COLO668 (cell line): ENCODE measurements around the gene KRTAP6-2.

Source experiments
- DNase-seq: peaks from one replicate; lab custom pipeline; 2025; ENCODE audit not compliant: unreplicated experiment; lab: John Stamatoyannopoulos, UW

The KRTAP6-2 gene

GRCh38 chr21:30598802-30599201, at the start of gene KRTAP6-2:
Gene KRTAP6-2 (minus strand): TSS chr21:30598902. CDS start chr21:30598874, 28 bp downstream.
- DNase-seq = no peak

GRCh38 chr21:30646904-30647414, 48.3 kb upstream of the KRTAP6-2 start:
- no peak for DNase-seq

GRCh38 chr21:30642564-30642963, 43.9 kb upstream of the KRTAP6-2 start, which contains the start of gene KRTAP20-3:
Gene KRTAP20-3 (plus strand): TSS chr21:30642864.
- DNase-seq = no peak

DNA sequence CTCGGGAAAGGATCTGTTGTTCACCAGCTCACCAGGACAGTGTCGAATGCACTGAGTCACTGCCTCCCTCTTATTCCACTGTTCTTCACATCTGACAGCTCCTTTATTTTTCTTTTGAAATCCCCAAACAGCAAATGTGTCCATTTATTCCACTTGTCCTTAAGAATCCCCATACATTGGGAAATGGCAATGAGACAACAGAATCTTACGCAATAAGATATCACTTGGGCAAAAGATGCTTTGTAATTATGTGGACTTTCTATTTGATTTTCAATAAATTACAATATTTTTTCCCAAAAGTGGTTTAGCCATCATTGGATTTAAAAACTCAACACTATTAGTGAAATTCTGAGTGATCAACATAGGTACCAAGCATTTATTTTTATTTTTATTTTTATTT, 40.0 kb upstream of the KRTAP6-2 start:
- no peak for DNase-seq

GRCh38 chr21:30634906-30635305, 36.2 kb upstream of the KRTAP6-2 start, which contains the start of gene KRTAP20-2:
Gene KRTAP20-2 (plus strand): TSS chr21:30635206. CDS start chr21:30635264, 58 bp downstream.
- no peak for DNase-seq

GRCh38 chr21:30629200-30629599, 30.5 kb upstream of the KRTAP6-2 start:
- no peak for DNase-seq

DNA sequence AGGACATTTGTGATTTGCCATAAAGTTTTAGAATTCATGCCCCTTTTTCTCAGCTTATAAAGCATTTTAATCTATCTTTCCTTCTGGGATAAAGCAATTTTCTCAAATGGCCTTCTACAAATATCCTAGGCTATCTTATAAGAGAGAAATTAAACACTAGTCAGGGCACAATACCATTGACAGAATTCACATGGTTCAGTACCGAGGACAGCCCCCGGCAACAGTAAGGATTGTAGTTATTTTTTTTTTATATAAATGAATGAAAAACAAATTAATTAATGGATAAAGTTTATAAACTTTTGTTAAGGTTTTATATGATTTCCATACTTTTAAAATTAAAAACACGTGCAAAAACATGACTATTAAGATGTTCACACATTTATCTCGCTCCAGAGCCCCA, 29.4 kb upstream of the KRTAP6-2 start:
- DNase-seq = no peak

- no peak for DNase-seq
These were observed 26.9 kb upstream of the KRTAP6-2 start for GRCh38 chr21:30625449-30626165.

DNA sequence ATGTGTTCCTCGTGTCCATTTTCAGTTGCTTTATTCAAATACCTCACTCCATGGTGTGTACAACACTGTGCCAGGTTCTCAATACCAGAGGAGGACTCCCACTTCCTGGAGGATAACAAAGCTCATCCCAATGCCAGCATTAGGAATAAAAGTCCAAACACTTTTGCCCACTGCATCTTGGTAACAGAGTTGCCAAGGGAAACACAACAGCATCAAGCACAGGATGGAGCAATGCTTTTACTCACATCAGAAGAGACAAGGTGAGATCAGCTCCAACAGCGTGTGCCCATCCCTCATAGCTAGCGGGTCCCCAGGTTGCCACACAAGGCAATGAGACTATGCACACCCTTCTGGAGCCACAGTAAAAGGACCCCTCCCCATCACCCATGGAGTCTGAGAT, 24.7 kb upstream of the KRTAP6-2 start:
- DNase-seq = no peak

DNA sequence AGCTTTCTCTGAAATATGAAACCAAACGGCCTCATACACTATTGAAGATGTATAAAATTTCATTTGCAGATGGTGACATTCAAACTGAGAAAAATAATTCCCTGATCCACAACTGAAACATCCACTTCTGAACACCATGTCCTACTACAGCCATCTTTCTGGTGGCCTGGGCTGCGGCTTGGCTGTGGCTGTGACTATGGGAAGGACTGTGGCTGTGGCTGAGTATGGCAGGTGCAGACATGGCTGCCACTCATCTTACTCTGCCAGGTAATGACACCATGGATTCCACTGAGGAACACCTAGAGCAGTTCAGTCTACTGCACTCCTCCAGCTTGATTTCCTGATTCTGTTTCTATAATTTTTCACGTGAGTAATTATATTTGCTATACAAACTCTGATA, 21.8 kb upstream of the KRTAP6-2 start, which contains the start of gene KRTAP20-4:
Gene KRTAP20-4, plus strand, starts transcription at position 106 of the 400 bp plus-strand sequence.
- no peak for DNase-seq

DNA sequence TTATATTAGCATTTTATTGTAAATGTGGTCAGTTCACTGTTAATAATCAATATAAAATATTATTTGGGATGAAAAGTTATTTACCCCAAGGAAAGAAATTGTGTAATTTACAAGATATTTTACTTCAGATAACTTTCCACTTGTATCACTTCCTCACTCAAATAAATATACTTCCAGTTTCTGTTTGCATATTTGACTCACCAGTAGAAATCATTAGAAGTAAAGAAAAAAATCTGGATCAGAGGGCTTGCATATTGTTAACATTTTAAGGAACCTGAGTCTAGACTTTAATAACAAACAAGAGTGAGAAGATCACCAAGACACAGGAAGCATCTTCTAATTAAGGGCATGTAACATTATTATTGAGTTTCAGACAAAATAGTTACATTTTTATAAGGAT, 21.4 kb upstream of the KRTAP6-2 start:
- no peak for DNase-seq

GRCh38 chr21:30616125-30616524, 17.4 kb upstream of the KRTAP6-2 start, which contains the start of gene KRTAP20-1:
Gene KRTAP20-1 (plus strand): TSS chr21:30616425. CDS start chr21:30616455, 30 bp downstream.
- no peak for DNase-seq

DNA sequence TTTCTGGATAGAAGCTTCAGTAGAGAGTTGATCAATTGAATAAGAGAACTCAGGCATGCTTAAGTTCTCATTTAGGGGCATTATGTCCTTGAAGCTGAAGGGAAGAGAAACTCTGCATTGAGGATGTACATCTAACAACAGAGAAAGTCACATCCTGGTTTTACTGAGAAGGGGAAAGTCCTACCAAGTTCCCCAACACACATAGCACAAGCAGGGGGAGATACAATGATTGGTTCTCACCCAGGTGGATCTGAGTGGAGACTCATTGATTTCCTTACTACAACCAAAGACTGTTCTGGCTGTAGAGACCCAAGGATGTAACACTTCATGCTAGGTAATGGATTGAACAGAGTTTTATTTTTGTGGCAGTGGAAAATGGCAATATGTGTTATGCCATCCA, 16.5 kb upstream of the KRTAP6-2 start:
- DNase-seq = no peak

DNA sequence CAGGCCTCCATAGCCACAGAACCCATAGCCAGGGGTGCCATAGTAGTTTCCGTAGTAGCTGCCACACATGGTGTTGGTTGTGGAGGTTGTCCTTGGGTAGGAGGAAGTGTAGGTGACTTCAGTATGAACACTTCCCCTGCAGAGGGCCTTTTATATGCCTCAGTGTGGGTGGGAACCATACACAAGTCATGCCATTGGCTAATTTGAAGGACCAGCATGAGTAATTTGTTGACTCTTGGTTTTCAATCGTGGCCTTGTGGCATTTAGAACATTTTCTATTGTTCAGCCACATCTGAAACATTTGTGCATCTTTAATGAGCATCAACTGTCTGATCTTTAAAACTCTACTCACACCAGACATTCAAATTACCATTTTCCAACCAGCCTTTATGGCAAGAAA, 15.1 kb upstream of the KRTAP6-2 start, which contains the start of gene KRTAP6-1:
Gene KRTAP6-1, minus strand, starts transcription at position 95 of the 400 bp plus-strand sequence. Its CDS starts 26 bp downstream, at position 69.
- DNase-seq = no peak

GRCh38 chr21:30612132-30612531, 13.4 kb upstream of the KRTAP6-2 start:
- no peak for DNase-seq

DNA sequence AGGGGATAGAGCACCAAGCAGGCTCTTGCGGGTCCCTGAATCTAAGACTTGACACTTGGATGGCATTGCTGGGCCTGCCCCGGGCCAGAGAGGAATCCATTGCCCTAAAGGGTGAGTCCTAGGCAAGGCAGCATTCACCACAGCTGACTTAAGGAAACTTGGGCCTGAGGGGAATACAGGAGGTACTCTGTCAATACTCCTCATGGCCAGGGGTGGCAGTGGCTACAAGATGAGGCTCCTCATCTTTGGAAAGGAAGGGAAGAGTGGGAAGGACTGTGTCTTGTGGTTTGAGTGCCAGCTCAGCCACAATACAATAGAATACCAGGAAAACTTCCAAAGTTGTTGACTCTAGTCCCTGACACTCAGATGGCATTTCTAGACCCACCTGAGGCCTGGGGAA, 7.3 kb upstream of the KRTAP6-2 start:
- no peak for DNase-seq

GRCh38 chr21:30600787-30601186, 2.1 kb upstream of the KRTAP6-2 start, which contains the start of gene KRTAP22-1:
Gene KRTAP22-1 (plus strand): TSS chr21:30601087.
- DNase-seq = no peak

DNA sequence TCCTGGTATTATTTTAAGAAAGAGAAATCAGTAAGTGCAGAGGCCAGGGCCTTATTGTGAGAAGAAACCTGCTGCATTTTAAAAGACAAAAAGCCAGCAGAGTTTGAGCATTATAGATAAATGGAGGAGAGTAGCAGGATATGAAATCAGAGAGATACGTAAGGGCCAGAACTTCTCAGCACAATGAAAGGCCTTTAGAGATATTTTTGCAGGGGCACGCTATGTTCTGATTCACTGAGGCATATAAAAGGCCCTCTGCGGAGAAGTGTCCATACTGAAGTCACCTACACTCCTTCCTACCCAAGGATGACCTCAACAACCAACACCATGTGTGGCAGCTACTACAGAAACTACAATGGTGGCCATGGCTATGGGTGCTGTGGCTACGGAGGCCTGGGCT, 6.6 kb downstream of the KRTAP6-2 start, which contains the start of gene KRTAP6-3:
Gene KRTAP6-3, plus strand, starts transcription at position 301 of the 400 bp plus-strand sequence. Its CDS starts 6 bp downstream, at position 307.
- DNase-seq = no peak

- DNase-seq = no peak
These were observed 8.4 kb downstream of the KRTAP6-2 start, which contains the start of gene KRTAP22-2 for GRCh38 chr21:30590297-30590696. Gene KRTAP22-2 (minus strand): TSS chr21:30590397.

GRCh38 chr21:30582870-30583269, 15.8 kb downstream of the KRTAP6-2 start:
- no peak for DNase-seq

- no peak for DNase-seq
These were observed 18.6 kb downstream of the KRTAP6-2 start for GRCh38 chr21:30580132-30580531.

DNA sequence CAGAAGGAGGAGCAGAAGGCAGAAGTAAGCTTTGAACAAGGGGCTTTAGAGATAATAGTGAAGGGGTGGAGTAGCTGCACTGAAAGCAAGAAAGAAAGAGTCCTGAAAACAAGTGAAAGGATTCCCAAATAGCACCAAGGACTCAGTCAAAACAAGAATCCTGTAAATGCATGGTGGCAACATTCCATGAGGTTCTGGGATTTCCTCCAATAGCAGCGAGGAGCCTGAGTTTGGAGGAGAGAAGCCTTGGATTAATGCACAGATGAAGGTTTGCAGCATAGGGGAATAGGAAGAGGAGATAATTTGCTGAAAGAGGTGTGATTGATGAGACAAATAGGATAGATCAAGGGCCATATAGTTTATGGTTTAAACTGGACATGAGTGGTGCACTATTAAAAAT, 19.4 kb downstream of the KRTAP6-2 start:
- DNase-seq = no peak
